GM12873 (cell line): ENCODE data around the gene ZC3H18.

Experiments
- CTCF ChIP-seq: IDR thresholded peaks from 2 replicates; pipeline ENCODE4 v1.5.1; 2012; ENCODE audit warnings: low read depth, mild to moderate bottlenecking, moderate library complexity, low read length, control low read depth; ENCODE audit not compliant: insufficient read depth; ENCODE audit errors: missing control alignments

ZC3H18 gene

GRCh38 chr16:88653101-88653500, 82.9 kb downstream of the ZC3H18 start:
- TF ChIP-seq CTCF, result no peak

- no peak for TF ChIP-seq CTCF
These were observed 83.6 kb downstream of the ZC3H18 start for GRCh38 chr16:88653596-88654362.

GRCh38 chr16:88654363-88655052, 84.3 kb downstream of the ZC3H18 start:
- TF ChIP-seq CTCF, result no peak

- TF ChIP-seq CTCF, result no peak
These were observed 85.0 kb downstream of the ZC3H18 start for GRCh38 chr16:88655053-88655732.

GRCh38 chr16:88655733-88656281, 85.6 kb downstream of the ZC3H18 start:
- TF ChIP-seq CTCF, result no peak

- no peak for TF ChIP-seq CTCF
These were observed 86.2 kb downstream of the ZC3H18 start for GRCh38 chr16:88656291-88656980.

GRCh38 chr16:88657371-88657770, 87.2 kb downstream of the ZC3H18 start:
- no peak for TF ChIP-seq CTCF
